Measurements from ENCODE around the gene SHMT2. TPM values are rescaled to one million over a fixed set of nuclear protein-coding genes. Genes with fewer than 3 reads are reported as not detected.

The SHMT2 gene
- total RNA-seq, 1 experiment from 2014 or later, result 274 TPM

- no peak for DNase-seq (ENCODE audit: low spot score)
- no TSS peak for BruUV-seq (replicated peaks)
- intact Hi-C loops (cut with micrococcal nuclease; ENCODE audit: unreplicated experiment), result loop anchor here (1.0 kb wide), 2 partner anchors 25 to 29 kb away; no protein-coding TSS in a partner anchor
- Histone ChIP-seq H3K9me3 (ENCODE audit: low read depth, low read length, poor library complexity, severe bottlenecking) (no peaks in the 10 kb centered on the region), H3K4me3 (ENCODE audit: low read depth, low read length, poor library complexity, severe bottlenecking) (no peak overlapping the region), H3K27ac (ENCODE audit: low read depth, low read length, poor library complexity, severe bottlenecking) (no peak overlapping the region), H3K36me3 (ENCODE audit: insufficient read depth, low read length, poor library complexity, severe bottlenecking) (no peaks in the 10 kb centered on the region), H3K4me1 (ENCODE audit: insufficient read depth, low read length, poor library complexity, severe bottlenecking) (peaks cover 35% of the 10 kb centered on the region), H3K27me3 (replicated peaks; ENCODE audit: insufficient read depth, low read depth, low read length, poor library complexity) (peaks cover 19% of the 10 kb centered on the region)
- ChIA-PET CTCF (interaction anchor here (0.6 to 2.5 kb wide), 10 partner anchors 15 to 250 kb away, joined by 3 to 50 read pairs (median 6); partner anchors contain the start of genes NEMP1 and SHMT2), POLR2A (ENCODE audit: low non-redundant PET) (interaction anchor here (0.6 kb wide), 1 partner anchor 37 kb away, joined by 10 read pairs; the partner anchor contains the start of gene STAC3)
- TF ChIP-seq CTCF (conservative IDR thresholded peaks at IDR 0.05; ENCODE audit: low read depth, low read length) (no peak), EZH2 (IDR thresholded peaks at IDR 0.05; ENCODE audit: borderline replicate concordance, low read depth, low read length, poor library complexity, severe bottlenecking) (no peak)
These were observed 15.6 kb upstream of the SHMT2 start for GRCh38 chr12:57213763-57214397.

- intact Hi-C loops (cut with micrococcal nuclease; ENCODE audit: unreplicated experiment), result no loop called here
- DNase-seq (ENCODE audit: low spot score), result peak; percentile 84
- BruUV-seq (replicated peaks), result no TSS peak
These were observed 15.1 kb upstream of the SHMT2 start for GRCh38 chr12:57214398-57214781.

GRCh38 chr12:57215065-57215464 is 14.4 kb upstream of the SHMT2 start:
- Histone ChIP-seq H3K4me1 (ENCODE audit: insufficient read depth, low read length, poor library complexity, severe bottlenecking) (peaks cover 45% of the 10 kb centered on the region), H3K27ac (ENCODE audit: low read depth, low read length, poor library complexity, severe bottlenecking) (no peak overlapping the region), H3K36me3 (ENCODE audit: insufficient read depth, low read length, poor library complexity, severe bottlenecking) (no peaks in the 10 kb centered on the region), H3K27me3 (replicated peaks; ENCODE audit: insufficient read depth, low read depth, low read length, poor library complexity) (peaks cover 19% of the 10 kb centered on the region), H3K4me3 (ENCODE audit: low read depth, low read length, poor library complexity, severe bottlenecking) (no peak overlapping the region), H3K9me3 (ENCODE audit: low read depth, low read length, poor library complexity, severe bottlenecking) (no peaks in the 10 kb centered on the region)
- TF ChIP-seq EZH2 (IDR thresholded peaks at IDR 0.05; ENCODE audit: borderline replicate concordance, low read depth, low read length, poor library complexity, severe bottlenecking), result no peak
- TF ChIP-seq CTCF (conservative IDR thresholded peaks at IDR 0.05; ENCODE audit: low read depth, low read length), result no peak
- no TSS peak for BruUV-seq (replicated peaks)
- no peak for DNase-seq (ENCODE audit: low spot score)
- intact Hi-C loops (cut with micrococcal nuclease; ENCODE audit: unreplicated experiment), result no loop called here
- ChIA-PET POLR2A (ENCODE audit: low non-redundant PET) (no interaction called here), CTCF (interaction anchor here (2.5 kb wide), 1 partner anchor 28 kb away, joined by 50 read pairs; no protein-coding TSS in a partner anchor)

More at GRCh38 chr12:57214398-57214781, 15.1 kb upstream of the SHMT2 start:
- peaks cover 19% of the 10 kb centered on the region for H3K27me3 ChIP-seq (replicated peaks; ENCODE audit: insufficient read depth, low read depth, low read length, poor library complexity)
- H3K9me3 ChIP-seq (ENCODE audit: low read depth, low read length, poor library complexity, severe bottlenecking), result no peaks in the 10 kb centered on the region
- no peak overlapping the region for H3K27ac ChIP-seq (ENCODE audit: low read depth, low read length, poor library complexity, severe bottlenecking)
- H3K36me3 ChIP-seq (ENCODE audit: insufficient read depth, low read length, poor library complexity, severe bottlenecking), result no peaks in the 10 kb centered on the region
- CTCF ChIA-PET, result interaction anchor here (1.5 to 2.5 kb wide), 5 partner anchors 15 to 238 kb away, joined by 4 to 50 read pairs (median 6); partner anchors contain the start of gene SHMT2
- POLR2A ChIA-PET (ENCODE audit: low non-redundant PET), result no interaction called here
- TF ChIP-seq CTCF (conservative IDR thresholded peaks at IDR 0.05; ENCODE audit: low read depth, low read length), result peak; percentile 85
- no peak for TF ChIP-seq EZH2 (IDR thresholded peaks at IDR 0.05; ENCODE audit: borderline replicate concordance, low read depth, low read length, poor library complexity, severe bottlenecking)
- peaks cover 39% of the 10 kb centered on the region for H3K4me1 ChIP-seq (ENCODE audit: insufficient read depth, low read length, poor library complexity, severe bottlenecking)
- H3K4me3 ChIP-seq (ENCODE audit: low read depth, low read length, poor library complexity, severe bottlenecking), result no peak overlapping the region

All from A673 (cell line).